Myocyte (in vitro differentiated cells): ENCODE data around the gene ZNF14. TPM values are rescaled to one million over a fixed set of nuclear protein-coding genes. Genes with fewer than 3 reads are reported as not detected.
"Not testable (repeated sequence)": the region's sequence is repeated elsewhere in the genome, so short reads cannot be mapped to it uniquely, and the experiment has no call there.

ENCODE experiments used
- DNase-seq: peaks from one replicate; pipeline ENCODE4 v3.0.0-alpha.2; 2012; ENCODE audit warnings: low read depth
- total RNA-seq: library from RNA; depleted of rRNA; stranded (reverse); fragments of >200 nt; gene quantifications from 2 replicates; pipeline ENCODE4 v1.2.3, GENCODE V29; 2014

The ZNF14 gene
- total RNA-seq, 1 donor from 2014 or later, result 5.6 TPM

DNA sequence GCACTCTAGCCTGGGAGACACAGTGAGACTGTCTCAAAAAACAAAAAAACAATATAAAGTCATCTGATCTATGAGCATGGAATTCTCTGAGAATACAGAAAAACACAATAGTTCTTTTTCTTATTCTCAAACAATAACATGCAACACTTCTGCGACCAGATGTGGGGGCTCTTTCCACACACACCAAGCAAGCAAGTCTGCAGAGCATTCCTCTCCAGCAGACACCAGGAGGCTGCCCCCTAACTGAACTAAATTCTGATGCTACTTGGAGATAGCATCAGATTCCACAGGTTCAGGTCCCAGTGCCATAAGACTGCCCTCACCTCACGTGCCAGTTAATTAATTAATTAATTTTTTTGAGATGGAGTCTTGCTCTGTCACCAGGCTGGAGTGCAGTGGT lies 36.5 kb downstream of the ZNF14 start:
- no peak for DNase-seq

DNA sequence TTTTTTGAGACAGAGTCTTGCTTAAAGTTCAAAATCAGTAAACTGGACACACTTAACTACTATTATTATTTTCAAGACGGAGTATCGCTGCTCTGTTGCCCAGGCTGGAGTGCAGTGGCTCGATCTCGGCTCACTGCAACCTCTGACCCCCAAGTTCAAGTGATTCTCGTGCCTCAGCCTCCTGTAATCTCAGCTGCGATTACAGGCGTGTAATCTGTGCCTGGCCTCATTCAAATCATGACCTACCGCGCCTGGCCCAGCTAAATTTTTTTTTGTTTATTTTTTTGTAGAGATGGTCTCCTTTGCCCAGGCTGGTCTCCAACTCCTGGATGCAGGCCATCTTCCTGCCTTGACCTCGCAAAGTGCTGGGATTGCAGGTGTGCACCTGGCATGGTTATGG lies 41.2 kb downstream of the ZNF14 start:
- DNase-seq, result no peak

GRCh38 chr19:19689023-19689422 lies 43.9 kb downstream of the ZNF14 start:
- not testable (repeated sequence) for DNase-seq

DNA sequence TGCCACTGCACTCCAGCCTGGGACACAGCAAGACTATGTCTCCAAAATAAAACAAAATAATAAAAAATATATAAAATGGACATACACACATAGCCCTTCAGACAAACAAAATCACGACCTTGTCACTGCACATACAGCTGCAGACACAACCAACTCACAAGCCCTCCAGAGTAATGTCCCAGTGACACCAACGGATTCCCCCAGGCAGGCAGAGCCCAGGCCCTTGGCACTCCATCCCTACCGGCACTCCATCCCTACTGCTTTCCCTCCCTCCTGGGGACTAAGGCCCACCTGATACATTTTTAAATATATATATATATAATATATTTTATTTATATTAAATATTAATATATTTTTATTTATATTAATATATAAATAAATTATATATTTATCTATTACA lies 45.8 kb downstream of the ZNF14 start:
- no peak for DNase-seq

GRCh38 chr19:19686580-19686979 lies 46.3 kb downstream of the ZNF14 start:
- no peak for DNase-seq

GRCh38 chr19:19686119-19686518 lies 46.8 kb downstream of the ZNF14 start:
- not testable (repeated sequence) for DNase-seq

- no peak for DNase-seq
These were observed 53.5 kb downstream of the ZNF14 start for GRCh38 chr19:19679176-19680073.

GRCh38 chr19:19677579-19677978 lies 55.3 kb downstream of the ZNF14 start:
- DNase-seq, result no peak

- DNase-seq, result no peak
These were observed 58.6 kb downstream of the ZNF14 start for GRCh38 chr19:19674315-19674714.

DNA sequence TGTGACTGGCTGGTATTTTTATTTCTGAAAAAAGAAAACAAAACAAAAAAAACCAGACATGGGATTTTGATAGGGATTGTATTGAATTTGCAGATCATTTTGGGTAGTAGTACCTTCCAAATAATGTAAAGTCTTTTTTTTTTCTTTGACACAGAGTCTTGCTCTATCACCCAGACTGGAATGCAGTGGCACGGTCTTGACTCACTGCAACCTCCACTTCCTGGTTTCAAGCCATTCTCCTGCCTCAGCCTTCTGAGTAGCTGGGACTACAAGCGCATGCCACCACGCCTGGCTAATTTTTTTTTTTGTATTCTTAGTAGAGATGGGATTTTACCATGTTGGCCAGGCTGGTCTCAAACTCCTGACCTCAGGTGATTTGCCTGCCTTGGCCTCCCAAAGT lies 60.1 kb downstream of the ZNF14 start:
- DNase-seq, result no peak

- DNase-seq, result no peak
These were observed 62.8 kb downstream of the ZNF14 start for GRCh38 chr19:19670070-19670551.

- DNase-seq, result peak; percentile 93
These were observed 64.5 kb downstream of the ZNF14 start, which contains the start of gene ZNF101 for GRCh38 chr19:19668230-19669012. Gene ZNF101 (plus strand): TSS chr19:19668839. CDS start chr19:19668964, 125 bp downstream.

DNA sequence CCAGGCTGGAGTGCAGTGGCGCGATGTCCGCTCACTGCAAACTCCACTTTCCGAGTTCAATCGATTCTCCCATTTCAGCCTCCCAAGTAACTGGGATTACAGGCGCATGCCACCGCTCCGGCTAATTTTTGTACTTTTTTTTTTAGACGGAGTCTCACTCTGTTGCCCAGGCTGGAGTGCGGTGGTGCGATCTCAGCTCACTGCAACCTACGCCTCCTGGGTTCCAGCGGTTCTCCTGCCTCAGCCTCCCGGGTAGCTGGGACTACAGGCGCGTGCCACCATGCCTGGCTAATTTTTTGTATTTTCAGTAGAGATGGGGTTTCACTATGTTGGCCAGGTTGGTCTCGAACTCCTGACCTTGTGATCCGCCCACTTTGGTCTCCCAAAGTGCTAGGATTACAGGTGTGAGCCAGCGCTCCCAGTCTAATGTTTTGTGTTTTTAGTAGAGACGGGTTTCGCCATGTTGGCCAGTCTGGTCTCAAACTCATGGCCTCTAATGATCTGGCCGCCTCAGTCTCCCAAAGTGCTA lies 67.4 kb downstream of the ZNF14 start:
- not testable (repeated sequence) for DNase-seq

GRCh38 chr19:19663256-19664120 lies 69.4 kb downstream of the ZNF14 start, which contains the start of gene ATP13A1:
Gene ATP13A1 (minus strand): TSS chr19:19663676. CDS start chr19:19663666, 10 bp downstream.
- DNase-seq, result peak; percentile 99

GRCh38 chr19:19662871-19663255 lies 70.0 kb downstream of the ZNF14 start:
- DNase-seq, result no peak

GRCh38 chr19:19662344-19662743 lies 70.6 kb downstream of the ZNF14 start:
- DNase-seq, result no peak

- no peak for DNase-seq
These were observed 71.1 kb downstream of the ZNF14 start for GRCh38 chr19:19661675-19662251.

- DNase-seq, result no peak
These were observed 71.7 kb downstream of the ZNF14 start for GRCh38 chr19:19661141-19661674.
